ENCODE results near the gene FADS3. TPM values are rescaled to one million over a fixed set of nuclear protein-coding genes. Genes with fewer than 3 reads are reported as not detected.
"Not testable (repeated sequence)": the region's sequence is repeated elsewhere in the genome, so short reads cannot be mapped to it uniquely, and the experiment has no call there.

FADS3 gene
- total RNA-seq, 2 donors from 2014 or later: 6.9 to 18.7 TPM

DNA sequence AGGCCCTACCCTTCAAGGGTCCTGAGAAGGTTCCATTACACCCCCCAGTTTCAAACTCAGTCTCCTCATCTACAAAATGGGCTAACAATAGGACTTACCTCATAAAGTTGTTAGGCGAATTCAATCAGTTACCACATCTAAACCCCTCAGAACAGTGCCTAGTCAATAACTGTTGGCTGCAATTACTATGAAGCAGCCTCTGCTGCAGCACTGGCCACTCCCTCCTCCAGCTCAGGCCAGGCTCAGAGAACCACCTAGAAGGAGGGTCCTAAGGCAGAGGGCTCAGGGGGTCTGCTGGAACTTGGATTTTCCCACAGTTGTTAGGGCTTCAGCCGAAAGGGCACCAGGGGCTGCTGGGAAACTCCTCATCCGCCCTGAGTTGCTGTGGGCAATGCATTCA lies 4.7 kb downstream of the FADS3 start:
- no peak for ATAC-seq
- DNase-seq: no peak
- intact Hi-C loops (cut with DNase I, micrococcal nuclease): no loop called here

DNA sequence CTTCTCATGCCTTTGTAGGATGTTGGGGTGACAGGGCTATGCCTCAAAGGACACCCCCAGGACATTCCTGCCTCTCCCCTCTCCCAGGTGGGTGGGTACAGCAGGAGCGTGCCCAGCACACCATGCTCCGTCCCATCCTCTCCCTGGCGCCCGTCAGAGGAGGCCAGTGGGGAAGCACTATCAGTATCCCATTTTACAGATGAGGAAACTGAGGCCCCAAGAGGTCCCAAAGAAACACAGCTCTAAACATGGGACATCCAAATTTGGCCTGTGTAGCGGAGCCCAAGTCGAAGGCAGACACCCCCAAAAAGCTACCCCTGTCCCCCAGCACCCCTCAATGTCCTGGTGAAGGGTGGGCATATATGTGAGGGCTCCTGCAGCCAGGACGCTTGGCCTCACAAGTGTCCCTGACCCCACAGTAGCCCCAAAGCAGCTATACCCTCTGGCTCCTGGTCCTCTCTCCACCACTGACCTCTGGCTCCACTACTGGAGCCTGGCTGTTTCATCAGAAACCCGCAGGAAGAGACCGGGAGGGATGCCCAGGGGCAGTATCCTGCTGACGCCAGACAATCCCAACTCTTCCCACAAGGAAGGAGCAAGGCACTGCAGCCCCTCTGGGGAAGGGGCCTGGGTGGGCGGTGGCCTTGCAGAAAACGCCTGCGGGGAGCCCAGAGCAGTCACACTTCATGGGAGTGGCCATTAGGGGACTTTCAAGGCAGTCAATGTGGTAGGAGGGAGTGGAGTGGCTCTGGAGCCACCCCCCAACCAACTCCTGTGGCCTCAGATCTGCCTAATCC lies 5.4 kb downstream of the FADS3 start:
- DNase-seq (no peak), ATAC-seq (no peak)
- intact Hi-C loops (cut with DNase I, micrococcal nuclease): no loop called here

DNA sequence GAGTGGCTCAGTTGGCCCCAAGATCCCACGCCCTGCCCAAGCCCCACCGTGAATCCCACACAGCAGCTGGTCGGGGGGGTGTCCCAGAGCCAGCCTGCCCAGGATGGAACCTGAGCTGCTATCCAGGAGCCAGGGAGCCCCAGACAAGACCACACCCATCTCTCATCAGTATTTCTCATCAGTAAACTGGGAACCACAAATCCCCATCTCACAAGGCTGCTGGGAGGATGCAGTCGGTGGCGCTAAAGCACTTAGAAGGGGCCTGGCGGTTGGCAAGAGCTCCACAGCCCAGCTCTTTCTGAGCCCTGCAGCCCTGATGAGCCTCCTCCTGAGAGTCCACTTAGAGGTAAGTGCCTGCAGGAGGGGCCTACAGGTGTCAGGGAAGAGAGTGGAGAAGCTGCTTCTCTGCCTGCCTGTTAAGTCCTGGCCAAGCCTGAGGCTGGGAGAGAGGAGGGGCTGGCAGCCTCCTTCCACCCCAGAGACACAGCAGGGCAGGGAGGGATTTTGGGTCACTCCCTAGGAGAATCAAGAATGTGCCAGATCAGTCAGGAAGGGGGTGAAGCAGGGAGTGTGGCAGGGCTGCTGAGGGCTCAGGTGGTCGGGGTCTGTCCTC lies 6.1 kb downstream of the FADS3 start:
- DNase-seq (no peak), ATAC-seq (no peak)
- intact Hi-C loops (cut with DNase I, micrococcal nuclease): no loop called here

- intact Hi-C loops (cut with DNase I, micrococcal nuclease): no loop called here
- no peak for DNase-seq
- ATAC-seq: no peak
Observed at GRCh38 chr11:61883947-61884346, 7.4 kb downstream of the FADS3 start.

DNA sequence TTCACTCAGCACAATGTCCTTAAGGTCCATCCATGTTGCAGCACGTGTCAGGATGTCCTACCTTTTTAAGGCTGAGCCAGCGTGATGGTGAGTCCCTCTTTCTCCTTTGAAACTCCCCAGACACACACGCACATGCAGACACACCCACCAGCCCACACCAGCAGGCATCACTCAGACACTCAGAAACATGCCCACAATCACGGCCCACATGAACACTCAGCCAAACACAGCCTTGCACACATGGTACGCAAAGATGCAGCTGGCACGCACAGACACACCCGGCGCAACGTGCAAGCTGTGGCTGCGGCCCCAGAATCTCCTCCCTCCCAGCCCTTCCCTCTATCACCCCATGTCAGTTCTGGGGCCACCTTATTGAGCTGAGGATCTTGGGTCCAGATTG lies 8.0 kb downstream of the FADS3 start:
- intact Hi-C loops (cut with DNase I, micrococcal nuclease): no loop called here
- DNase-seq (no peak), ATAC-seq (no peak)

GRCh38 chr11:61882879-61883278 lies 8.5 kb downstream of the FADS3 start:
- intact Hi-C loops (cut with DNase I, micrococcal nuclease): no loop called here
- ATAC-seq (no peak), DNase-seq (no peak)

DNA sequence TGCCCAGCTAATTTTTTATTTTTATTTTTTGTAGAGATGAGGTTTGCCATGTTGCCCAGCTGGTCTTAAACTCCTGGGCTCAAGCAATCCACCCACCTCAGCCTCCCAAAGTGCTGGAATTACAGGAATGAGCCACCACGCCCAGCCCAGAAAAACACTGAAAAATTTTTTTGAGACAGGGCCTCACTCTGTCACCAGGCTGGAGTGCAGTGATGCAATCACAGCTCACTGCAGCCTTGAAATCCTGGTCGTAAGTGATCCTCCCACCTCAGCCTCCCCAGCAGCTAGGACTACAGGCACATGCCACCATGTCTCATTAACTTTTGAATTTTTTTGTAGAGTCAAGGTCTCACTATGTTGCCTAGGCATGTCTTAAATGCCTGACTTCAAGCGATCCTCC lies 9.1 kb downstream of the FADS3 start:
- DNase-seq; ATAC-seq; intact Hi-C loops (cut with DNase I, micrococcal nuclease): not testable (repeated sequence)

DNA sequence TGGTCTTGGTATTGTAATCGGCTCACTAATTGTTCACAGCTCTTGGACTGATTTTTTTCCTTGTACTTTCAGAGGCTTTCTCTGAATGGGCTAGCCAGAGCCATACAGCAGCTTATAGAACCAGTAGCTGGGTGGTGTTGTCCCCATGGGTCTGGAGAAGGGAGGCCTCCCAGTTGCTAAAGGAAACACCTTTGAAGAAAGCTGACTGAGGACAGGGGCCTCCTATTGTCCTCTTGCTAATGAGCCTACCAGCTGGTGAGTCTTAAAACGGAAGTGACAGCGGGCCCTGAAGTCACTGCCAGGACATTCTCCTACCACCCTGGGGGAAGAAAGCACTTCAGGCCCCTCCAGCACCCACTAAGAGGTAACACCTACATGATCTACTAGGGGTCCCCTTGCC lies 9.9 kb downstream of the FADS3 start:
- intact Hi-C loops (cut with DNase I, micrococcal nuclease): no loop called here
- ATAC-seq: no peak
- no peak for DNase-seq

DNA sequence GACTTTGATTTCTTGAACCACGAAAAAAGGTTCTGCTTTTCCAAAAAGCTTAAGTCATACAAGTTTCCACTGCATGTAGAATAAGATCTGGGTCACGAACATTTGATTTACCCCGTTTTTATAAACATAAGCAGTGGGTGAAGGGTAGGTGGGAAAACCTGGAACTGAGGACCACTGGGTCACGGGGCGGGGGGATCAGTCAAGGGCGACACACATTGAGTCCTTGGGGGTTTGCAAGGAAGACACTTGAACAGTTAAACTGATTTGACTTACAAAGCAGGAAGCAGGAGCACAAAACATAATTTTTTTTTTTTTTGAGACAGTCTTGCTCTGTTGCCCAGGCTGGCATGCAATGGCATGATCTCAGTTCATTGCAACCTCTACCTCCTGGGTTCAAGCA lies 10.9 kb downstream of the FADS3 start:
- intact Hi-C loops (cut with DNase I, micrococcal nuclease): no loop called here
- DNase-seq (no peak), ATAC-seq (no peak)

DNA sequence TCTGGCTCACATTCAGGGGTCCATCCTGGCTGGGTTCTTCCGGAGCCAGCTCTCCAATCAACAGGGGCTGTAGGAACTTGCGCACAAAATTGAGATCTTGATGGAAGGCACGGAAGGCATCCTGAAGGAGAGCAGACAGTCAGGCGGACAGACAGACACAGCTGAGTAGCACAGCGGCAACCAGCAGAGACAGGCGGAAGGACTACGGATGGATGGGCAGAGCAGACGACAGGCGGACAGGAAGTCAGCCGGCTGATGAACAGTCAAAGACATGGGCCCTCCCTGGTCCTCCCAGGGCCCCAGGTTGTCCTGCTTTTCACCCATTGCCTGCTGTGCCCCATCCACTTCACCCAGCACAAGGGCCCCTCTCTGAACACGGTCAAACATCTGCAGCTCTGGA lies 11.3 kb downstream of the FADS3 start:
- no peak for DNase-seq
- intact Hi-C loops (cut with DNase I, micrococcal nuclease): no loop called here
- no peak for ATAC-seq

GRCh38 chr11:61879152-61879551 lies 12.2 kb downstream of the FADS3 start:
- intact Hi-C loops (cut with DNase I, micrococcal nuclease): no loop called here
- DNase-seq: no peak

DNA sequence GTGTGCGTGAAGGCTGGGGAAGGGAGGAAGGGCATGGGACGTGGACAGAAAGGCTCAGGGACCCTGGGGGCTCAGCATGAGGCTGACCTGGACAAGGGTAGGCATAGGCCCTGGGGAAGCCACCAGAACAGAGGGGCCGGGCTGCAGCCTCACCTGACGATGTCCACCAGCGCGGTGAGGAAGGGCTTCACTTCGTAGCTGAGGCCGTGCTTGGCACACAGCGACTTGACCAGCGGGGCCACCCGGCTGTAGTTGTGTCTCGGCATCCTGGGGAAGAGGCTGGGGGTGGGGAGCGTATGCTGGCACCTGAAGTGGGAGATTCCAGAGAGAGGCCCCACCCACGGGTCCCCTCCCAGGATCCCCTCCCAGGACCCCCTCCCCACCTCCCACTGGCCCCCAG lies 15.6 kb downstream of the FADS3 start:
- DNase-seq (no peak), ATAC-seq (no peak)
- intact Hi-C loops (cut with DNase I, micrococcal nuclease): no loop called here

More at GRCh38 chr11:61879152-61879551, 12.2 kb downstream of the FADS3 start:
- no peak for ATAC-seq

DNA sequence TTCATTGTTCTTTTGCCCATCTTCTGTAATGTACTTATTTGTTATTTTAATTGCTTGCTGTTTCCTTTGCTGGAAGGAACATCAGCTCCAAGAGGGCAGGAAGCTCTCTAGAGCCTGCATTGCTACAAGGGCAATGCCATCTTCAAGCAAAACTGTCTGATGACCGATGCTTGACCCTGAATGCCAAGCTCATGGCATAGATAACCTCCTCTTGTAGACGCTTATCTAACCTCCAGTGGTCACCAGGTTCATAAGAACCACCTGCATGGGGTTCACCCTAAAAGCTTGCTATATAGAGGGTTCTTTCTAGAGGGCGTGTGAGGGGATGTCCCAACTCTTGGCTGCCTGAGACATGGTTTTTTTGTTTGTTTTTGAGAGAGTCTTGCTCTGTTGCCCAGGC lies 16.5 kb downstream of the FADS3 start:
- ATAC-seq: no peak
- no peak for DNase-seq
- intact Hi-C loops (cut with DNase I, micrococcal nuclease): no loop called here

- DNase-seq: no peak
- intact Hi-C loops (cut with DNase I, micrococcal nuclease): no loop called here
- no peak for ATAC-seq
Observed at GRCh38 chr11:61874377-61874809, 17.0 kb downstream of the FADS3 start.

DNA sequence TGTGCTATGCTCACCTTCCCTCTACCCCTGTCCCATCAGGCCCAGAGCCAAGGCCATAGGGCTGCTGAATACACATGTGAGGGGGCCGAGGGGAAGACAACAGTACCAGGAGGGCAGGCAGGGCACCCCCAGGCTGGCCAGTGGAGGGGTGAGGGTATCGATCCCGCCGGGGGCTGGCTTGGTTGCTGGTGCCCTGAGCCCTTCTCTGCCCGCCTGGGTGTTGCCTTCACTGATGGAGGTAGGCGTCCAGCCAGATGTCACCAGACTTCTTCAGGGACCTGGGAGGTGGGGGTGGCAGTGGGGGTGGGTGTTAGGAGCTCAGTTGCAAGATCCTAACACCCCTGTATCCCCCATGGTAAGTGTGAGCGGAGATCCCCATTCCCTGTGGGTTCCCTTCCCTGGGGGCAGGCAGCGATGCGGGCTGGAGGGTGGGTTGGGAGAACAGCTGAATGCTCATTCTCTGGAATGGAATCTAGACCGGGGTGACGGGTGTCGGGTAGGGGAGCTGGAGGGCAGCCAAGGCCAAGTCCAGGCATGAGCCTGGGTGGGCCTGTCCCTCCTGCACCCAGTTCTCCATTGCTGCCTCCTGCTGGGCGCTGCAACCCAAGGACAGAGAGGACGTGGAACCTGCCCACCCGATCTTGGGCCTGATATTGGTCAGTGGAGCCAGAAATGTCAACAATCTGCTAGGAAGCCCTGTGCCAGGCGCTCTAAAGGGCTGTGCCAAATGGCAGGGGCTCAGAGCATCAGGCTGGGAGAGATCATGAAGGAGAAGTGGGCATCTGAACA lies 17.6 kb downstream of the FADS3 start:
- intact Hi-C loops (cut with DNase I, micrococcal nuclease): no loop called here
- ATAC-seq (no peak), DNase-seq (no peak)

GRCh38 chr11:61872935-61873565 lies 18.3 kb downstream of the FADS3 start:
- intact Hi-C loops (cut with DNase I, micrococcal nuclease): no loop called here
- DNase-seq (no peak), ATAC-seq (no peak)

DNA sequence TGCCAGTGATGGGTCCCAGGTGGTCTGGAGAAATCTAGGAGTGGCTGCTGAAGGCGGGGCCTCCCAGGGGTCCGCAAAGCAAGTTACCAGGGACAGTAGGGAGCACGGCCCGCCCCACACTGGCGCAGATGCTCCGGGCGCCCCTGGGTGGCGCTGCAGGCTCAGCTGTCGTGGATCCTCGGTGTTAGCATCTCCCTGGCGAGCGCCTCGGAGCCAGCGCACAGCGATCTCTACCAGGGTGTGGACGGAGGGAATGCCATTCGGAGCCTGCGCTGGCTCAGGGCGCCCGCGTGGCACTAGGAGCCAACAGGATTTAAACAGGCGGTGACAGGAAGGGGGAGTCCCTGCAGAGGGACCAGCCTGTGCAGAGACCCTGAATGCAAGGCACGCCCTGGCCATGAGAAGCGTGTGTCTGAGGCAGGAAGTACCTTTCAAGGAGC lies 20.2 kb downstream of the FADS3 start:
- DNase-seq (peak; percentile 56 to 75), ATAC-seq (peak; percentile 94)
- intact Hi-C loops (cut with DNase I, micrococcal nuclease): no loop called here

- ATAC-seq (peak; percentile 57), DNase-seq (no peak)
- intact Hi-C loops (cut with DNase I, micrococcal nuclease): no loop called here
Observed at GRCh38 chr11:61870541-61871031, 20.8 kb downstream of the FADS3 start.

- DNase-seq (no peak), ATAC-seq (no peak)
- intact Hi-C loops (cut with DNase I, micrococcal nuclease): no loop called here
Observed at GRCh38 chr11:61869708-61870451, 21.5 kb downstream of the FADS3 start.
